GM18507 (cell line): ENCODE data around the gene PLEKHA1.

Experiments
- DNase-seq: peaks from one replicate; pipeline ENCODE4 v3.0.0; 2011; ENCODE audit warnings: low read depth; ENCODE audit not compliant: insufficient read length; ENCODE audit errors: extremely low spot score
- FAIRE-seq: peaks from 2 replicates; lab custom pipeline; 2011; peaks lifted over from hg19 to GRCh38; lab: Jason Lieb, UNC

Gene PLEKHA1

DNA sequence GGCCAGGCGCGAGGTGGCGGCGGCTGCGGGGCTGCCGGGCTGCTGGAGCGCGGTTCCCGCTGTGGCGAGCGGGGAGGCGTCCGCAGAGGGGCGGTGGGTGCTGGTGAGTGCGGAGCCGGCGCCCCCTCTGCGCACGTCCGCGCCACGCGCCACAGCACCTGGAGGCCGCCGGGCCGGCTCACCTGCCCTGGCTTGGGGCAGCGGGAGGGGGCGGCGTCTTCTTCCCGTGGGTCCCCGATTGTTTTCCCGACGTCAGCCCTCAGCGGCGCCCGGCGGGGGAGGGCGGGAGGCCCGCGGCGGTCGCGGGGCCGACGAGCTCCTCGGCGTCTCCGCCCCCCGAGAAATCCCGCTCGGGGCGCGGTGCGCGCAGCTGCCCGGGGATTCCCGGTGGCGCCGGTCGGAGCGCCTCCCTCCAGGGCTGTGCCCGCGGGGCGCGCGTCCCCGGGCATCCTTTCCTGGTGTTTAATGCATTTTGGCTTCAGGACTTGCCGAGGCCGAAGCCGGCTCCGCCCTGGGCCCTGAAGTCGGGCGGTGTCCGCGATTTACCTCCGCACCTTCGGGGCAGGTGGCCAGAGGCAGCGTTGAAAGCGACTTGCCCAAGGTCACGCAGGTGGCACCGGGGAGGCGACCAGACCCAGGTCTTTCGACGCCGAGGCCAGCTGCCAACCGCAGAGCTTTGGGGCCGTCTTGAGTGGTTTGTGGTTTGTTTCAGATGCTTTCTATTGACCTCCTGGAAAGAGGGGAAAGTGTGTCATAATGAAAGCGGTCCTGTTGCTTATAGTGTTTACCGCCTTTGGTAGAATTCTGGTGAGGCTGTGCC lies 561 bp downstream of the PLEKHA1 start:
- DNase-seq (peak; percentile 53), FAIRE-seq (peak; percentile 83)

DNA sequence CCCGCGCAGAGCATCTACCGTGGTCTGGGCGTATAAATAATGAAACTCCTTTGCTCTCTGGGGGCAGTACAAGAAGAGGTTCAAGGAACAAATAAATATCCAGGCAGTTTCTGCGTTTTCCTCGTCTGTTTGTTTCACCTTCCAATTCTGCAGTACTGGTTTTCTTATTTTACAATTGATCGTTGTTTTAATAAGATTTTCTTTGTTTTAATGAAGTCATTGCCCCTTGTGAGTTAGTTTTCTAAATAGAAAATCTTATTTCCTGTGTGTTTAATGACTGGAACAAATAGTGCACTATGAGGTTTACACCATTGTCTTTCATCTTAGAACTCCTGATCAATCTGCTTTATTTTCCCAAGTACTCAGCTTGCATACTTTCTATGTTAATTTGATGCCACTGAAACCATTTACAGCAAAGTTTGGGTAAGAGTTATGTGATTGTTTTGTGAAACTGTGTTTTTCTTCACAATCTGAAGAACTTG lies 1.2 kb downstream of the PLEKHA1 start:
- DNase-seq (no peak), FAIRE-seq (no peak)

DNA sequence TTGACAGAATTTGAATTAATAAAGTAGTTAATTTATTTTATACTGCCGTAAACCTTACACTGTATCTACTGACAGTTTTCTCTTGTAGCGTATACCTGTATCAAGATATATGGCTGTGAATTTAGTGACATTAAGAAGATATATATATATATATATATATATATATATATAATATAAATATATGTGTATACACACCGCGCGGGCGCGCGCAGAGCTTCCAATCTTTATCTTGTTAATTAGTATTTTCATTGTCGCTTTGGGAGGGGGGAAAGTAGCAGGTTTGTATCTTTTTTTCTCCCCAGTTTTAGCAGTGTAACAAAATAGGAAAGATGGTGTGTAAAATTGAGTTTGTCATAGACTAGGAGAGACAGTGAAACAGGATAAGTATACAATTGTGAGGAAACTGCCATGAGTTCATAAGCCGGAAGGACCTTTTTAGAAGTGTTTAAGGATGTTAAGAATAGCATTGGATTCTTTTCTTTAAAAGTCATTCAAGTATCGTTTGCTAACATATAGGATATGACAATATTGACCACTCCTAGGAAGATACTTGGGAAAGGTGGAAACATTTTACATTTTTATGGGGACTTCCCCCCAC lies 2.0 kb downstream of the PLEKHA1 start:
- FAIRE-seq (no peak), DNase-seq (no peak)

DNA sequence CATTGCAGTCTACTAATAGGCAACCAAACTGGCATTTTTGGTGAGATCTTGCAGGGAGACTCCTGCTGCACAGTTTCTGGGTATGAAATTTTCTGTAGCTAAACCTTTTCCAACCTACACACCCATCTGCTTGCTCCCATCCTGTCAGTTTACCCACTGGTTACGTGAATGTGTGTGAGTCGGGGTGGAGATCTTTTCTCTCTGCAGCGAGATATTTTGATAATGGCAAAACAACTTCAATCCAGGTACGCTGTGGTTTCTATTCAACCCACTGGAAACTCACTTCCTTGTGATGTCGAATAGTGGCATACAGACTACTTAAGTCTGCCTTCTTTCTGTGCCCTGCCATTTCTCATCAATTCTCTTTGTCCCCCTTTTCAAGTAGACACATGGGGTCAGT lies 4.5 kb downstream of the PLEKHA1 start:
- FAIRE-seq (no peak), DNase-seq (no peak)

DNA sequence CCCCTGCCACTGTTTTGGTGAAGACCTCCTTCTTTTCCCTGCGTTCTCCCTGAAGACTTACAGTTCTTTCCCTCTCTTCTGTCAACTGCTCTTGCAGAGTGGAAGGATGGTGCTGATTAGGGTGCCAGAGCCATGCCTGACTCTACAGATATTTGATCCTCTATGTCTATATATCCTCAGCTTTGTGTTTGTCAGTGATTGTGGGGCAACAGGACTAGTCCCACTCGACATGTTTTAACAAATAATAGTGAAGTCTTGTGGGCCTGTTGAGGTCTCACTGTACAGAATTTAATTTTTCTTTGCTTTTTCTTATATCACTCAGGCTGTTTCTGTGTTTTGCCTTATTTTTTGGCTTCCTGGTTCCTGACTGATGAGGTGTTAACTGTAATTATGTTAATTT lies 5.0 kb downstream of the PLEKHA1 start:
- DNase-seq (no peak), FAIRE-seq (no peak)

DNA sequence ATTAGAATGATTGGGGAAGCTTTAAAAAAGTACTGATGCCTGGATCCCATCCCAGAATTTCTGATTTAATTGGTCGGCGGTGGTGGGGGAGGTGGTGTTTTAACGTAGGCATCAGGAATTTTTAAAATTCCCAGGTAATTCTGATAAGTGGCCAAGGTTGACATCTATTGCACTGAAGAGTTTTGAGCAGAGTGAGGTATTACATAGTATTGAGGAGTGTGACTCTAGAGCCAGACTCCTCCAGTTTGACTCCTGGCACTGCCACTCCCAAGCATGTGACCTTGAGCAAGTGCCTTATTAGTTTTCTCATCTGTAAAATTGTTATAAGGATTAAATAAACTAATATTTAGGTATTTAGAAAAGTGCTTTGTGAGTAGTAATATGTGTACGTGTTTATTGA lies 6.2 kb downstream of the PLEKHA1 start:
- FAIRE-seq (no peak), DNase-seq (no peak)

DNA sequence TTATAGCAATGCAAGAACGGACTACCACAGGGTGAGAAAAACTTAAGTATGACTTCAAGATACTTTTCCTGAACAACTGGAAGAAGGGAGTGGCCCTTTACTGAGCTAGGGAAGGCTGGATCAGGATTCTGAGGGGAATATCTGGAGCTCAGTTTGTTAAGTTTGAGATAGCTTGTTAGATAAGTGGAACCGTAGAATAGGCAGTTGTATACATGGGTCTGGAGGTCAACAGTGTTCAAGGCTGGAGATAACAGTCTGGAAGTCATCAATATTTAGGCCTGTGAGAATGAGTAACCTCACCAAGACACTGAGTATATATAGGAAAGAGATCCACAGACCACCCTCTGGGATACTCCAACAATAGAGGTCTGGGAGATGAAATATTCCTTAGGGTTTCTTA lies 7.2 kb downstream of the PLEKHA1 start:
- no peak for DNase-seq

DNA sequence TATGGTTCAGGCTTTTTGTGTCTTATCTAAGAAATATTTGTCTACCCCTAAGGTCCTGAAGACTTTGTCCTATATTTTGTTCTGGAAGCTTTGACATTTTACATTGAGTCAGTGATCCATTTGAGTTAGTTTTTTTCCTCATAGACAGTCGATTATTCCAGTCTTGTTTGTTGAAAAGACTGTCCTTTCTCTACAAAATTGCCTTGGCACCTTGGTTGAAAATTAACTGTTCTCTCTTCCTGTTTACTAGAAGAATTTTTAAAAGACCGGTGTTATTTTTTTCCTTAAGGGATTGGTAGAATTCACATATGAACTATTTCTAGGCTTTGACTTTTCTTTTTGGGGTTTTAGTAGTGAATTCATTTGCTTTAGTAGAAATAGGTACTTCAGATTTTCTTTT lies 12.0 kb downstream of the PLEKHA1 start:
- no peak for FAIRE-seq

More for the DNA sequence above, 7.2 kb downstream of the PLEKHA1 start:
- FAIRE-seq: no peak

DNA sequence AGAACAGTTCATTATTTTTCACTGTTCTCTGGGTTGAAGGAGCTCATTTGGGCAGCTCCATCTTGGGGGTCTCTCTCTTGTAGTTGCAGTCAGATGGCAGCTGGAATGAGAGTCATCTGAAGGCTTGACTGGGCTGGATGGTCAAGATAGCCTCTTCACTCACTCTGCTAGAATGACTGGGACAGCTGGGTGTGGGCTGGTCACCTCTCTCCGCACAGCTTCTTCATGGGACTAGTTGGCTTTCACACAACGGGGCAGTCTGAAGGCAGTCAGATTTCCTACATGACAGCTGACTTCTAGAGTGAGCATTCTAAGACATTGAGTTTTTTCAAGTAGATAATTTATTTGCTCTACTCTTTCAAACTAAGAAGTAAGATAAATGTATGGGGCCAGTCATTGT lies 13.1 kb downstream of the PLEKHA1 start:
- DNase-seq: no peak
- FAIRE-seq: no peak

More for the DNA sequence above, 12.0 kb downstream of the PLEKHA1 start:
- DNase-seq: no peak

DNA sequence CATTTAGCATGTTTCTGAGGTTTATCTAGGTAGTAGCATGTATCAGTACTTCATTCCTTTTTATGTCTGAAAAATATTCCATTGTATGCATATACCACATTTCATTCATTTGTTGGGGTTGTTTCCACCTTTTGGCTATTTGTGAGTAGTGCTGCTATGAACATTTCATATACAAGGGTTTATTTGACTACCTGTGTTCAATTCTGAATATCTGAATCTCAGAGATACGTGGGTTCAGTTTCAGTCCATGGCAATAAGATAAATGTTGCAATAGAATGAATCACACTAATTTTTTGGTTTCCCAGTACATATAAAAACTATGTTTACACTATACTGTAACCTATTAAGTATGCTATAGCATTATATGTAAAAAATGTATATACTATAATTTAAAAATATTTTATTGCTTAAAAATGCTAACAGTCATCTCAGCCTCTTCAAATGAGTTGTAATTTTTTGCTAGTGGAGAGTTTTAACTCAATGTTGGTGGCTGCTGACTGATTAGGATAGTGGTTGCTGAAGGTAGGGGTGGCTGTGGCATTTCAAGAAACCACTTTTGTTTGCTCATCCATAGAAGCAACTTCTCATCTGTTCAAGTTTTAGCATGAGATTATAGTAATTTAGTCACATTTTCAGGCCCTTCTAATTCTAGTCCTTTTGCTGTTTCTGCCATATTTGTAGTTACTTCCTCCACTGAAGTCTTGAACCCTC lies 13.9 kb downstream of the PLEKHA1 start:
- FAIRE-seq: peak; percentile 9
- DNase-seq: no peak

DNA sequence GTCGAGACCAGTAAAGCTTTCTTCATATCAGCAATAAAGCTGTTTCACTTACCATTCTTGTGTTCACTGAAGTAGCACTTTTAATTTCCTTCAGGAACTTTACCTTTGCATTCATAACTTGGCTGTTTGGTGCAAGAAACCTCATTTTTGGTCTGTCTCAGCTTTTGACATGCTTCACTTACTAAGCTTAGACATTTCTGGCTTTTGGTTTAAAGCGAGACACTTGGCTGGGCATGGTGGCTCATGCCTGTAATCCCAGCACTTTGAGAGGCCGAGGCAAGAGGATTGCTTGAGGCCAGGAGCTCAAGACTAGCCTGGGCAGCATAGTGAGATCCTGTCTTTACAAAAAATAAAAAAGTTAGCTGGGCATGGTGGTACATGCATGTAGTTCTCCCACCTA lies 15.8 kb downstream of the PLEKHA1 start:
- DNase-seq: no peak
- FAIRE-seq: no peak

DNA sequence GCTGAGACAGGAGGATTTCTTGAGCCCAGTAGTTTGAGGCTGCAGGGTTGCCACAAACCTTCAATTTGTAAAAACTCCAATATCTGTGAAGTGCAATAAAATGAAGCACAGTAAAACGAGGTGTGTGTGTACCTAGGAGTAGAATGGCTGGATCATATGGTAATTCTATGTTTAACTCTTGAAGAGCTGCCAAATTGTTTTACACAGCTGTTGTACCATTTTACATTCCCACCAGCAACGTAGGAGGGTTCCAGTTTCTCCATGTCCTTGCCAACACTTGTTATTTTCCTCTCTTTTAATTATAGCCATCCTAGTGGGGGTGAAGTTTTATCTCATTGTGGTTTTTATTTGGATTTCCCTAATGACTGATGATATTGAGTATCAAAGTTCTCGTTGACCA lies 16.2 kb downstream of the PLEKHA1 start:
- DNase-seq: no peak
- FAIRE-seq: no peak

DNA sequence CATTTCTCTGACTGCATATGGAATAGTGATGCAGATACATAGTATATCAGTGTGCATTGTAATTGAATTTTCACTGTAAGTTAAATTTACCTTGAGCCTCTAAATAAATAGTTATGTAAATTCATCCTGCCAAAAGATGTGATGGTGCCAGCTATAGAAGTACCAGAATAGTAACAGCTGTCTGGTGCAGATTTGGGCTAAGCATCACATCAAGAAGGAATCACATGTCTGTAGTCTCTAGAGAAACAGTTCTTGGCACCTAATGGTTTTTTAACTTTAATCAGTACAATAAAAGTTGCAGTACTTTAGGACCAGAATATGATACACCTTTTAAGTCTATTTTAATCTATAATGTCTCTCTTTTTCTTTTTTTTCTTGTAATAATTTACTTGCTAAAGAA lies 17.4 kb downstream of the PLEKHA1 start:
- no peak for FAIRE-seq

DNA sequence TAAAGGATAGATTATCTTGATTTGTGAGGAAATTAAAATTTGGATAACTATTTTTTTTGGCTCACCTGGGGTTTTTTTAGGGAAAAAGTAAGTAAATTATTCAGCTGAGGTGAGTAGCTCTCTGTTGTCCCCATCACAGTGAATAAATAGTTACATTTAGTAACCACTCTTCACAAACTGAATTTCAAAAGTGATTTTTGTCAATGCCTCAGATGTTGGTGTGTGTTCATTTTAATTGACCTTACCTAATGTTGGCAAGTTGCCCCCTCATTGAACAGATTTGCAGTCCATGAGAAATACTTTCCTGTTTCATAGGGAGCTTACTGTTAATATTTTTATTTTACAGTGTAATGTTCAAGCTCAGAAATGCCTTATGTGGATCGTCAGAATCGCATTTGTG lies 18.3 kb downstream of the PLEKHA1 start:
- no peak for DNase-seq
- no peak for FAIRE-seq

More for the DNA sequence above, 17.4 kb downstream of the PLEKHA1 start:
- DNase-seq: no peak

DNA sequence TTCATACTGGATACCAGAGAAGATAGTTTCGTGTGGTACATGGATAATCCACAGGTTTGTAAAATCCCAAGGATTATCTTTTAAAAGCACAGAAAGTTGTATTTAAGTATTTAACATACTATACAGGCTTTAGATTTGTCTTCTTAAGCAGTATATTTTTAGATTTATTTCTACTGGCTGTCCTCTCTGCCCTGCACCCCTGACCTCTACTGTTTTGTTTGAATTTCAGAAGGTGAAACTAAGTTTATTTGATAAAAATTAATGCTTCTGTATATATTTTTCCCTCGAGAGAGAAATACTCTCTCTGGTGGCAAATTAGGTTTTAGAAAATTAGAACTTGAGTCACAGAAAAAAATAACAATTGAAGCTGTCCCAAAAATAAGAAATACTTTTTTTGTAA lies 18.8 kb downstream of the PLEKHA1 start:
- no peak for DNase-seq
- FAIRE-seq: no peak

DNA sequence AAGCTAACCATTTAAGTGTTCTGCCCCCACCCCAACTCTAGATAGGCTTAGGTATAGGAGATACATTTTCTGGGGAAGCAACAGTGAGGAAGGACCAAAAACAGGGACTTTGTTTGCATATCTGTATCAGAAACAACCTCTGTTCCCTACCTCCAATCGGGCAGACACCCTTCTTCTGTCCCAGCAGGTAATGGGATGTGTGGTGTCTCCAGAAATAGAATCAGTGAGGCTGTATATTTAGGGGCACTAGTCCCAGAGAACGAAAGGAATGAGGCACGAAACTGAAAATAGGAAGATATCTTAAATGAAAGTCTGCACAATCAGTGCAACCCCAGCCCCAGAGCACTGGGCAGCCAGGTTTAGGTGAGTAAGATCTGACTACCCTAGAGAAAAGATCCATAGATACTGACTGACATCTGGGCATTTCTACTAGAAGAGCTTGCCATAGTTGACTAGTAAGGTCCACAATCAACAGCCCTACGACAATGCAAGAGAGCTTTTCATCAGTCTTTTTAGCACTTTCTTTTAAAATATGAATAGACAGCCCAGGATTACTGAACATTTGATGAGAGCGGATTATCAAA lies 28.1 kb downstream of the PLEKHA1 start:
- no peak for DNase-seq
- no peak for FAIRE-seq

DNA sequence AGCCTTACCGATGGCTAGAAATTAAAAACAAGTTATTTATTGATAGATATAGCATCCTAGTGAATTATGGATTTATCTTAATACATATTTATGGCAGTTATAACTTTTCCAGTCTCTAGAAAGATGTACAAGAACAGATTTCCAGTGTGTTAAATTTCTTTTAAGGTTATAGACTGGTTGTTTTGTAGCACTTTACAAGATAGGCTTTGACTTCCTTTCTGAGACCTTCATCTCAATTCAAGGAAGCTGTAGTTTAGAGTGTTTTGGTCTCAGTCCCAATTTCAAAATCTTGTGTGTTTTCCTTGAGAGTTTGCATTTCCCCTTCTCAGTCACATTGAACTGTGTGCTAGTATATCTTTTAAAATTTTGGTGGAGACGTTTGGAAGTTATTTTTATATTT lies 30.1 kb downstream of the PLEKHA1 start:
- FAIRE-seq: no peak
- no peak for DNase-seq

DNA sequence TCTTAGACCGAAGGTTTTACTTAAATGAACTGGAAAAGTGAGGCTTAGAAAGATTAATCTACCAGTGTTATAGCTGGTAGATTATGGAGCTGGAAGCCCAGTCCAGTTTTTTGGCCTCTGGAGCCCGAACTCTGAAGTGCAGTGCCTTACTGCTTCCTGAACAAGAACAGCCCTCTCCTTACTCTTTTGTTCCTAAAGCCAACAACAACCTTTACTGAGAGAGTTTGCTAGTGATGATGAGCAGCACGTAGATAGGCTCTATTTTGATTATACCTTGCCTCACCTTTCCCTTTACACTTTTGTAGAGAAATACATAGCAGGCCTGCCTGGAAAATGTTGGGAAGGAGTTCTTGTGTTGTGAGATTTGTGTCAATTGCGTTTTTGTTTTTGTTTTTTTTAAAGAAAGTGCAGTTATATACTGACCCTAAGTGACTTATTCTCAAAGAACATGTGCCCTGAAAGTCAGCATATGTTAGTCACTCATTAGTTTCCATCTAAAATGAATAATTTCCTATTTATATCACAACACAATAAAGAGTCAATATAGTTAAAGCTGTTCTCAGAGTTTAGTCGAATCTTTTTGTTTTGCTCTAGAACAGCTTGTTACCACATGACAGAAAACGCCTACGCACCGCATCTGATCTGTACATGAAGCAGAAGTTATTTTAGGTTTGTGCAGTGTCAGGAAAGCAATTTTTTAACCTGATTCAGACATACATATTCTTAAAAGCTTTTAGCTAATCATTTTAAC lies 33.0 kb downstream of the PLEKHA1 start:
- DNase-seq (no peak), FAIRE-seq (no peak)

DNA sequence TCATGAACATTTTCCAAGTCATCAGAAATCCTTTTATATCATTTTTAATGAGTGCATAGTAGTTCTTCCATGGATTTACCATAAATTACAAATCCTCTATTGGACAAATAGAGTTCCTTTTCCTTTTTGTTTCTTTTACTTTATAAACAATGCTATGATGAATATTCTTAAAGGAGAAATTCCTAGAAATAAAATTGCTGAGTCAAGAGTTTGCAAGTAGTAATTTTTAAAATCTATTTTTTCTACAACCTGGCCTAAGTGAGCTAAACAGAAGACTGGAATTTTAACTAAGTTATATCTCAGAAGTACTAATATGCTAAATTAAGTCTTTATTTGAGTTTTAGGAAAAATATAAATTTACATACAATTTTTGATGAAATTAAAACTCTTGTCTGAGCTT lies 38.8 kb downstream of the PLEKHA1 start:
- DNase-seq (no peak), FAIRE-seq (no peak)

DNA sequence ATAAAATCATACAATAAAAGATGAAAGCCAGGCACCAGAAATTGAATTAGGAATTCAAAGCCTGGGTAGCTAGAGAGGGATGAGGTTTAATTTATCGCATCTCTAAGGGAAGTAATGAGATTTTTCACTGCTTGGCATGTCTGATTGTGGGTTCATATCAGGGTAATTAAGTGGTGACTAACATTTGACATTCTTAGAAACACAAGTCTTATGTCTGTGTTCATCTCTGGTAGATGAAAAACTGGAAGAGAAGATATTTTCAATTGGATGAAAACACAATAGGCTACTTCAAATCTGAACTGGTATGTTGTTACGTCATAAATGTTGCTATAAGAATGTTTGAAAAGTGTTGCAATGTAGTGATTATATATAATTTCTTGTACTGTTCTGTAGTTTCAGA lies 43.2 kb downstream of the PLEKHA1 start:
- no peak for DNase-seq
- no peak for FAIRE-seq
